Activated gamma-delta T cell (primary cell): ENCODE results near the gene ZNF484.
"Not testable (repeated sequence)": the region's sequence is repeated elsewhere in the genome, so short reads cannot be mapped to it uniquely, and the experiment has no call there.

Experiments used
- DNase-seq: peaks from one replicate; lab custom pipeline; 2025; lab: John Stamatoyannopoulos, UW

Gene ZNF484

GRCh38 chr9:92860867-92861266 is 17.0 kb downstream of the ZNF484 start:
- DNase-seq = no peak

- no peak for DNase-seq
Observed at GRCh38 chr9:92857236-92857635, 20.6 kb downstream of the ZNF484 start.

- DNase-seq = no peak
Observed at GRCh38 chr9:92853716-92854115, 24.1 kb downstream of the ZNF484 start.

GRCh38 chr9:92850898-92851297 is 26.9 kb downstream of the ZNF484 start:
- DNase-seq = no peak

- not testable (repeated sequence) for DNase-seq
Observed at GRCh38 chr9:92848740-92849139, 29.1 kb downstream of the ZNF484 start.

- no peak for DNase-seq
Observed at GRCh38 chr9:92846662-92847145, 31.1 kb downstream of the ZNF484 start.

- not testable (repeated sequence) for DNase-seq
Observed at GRCh38 chr9:92838411-92838810, 39.4 kb downstream of the ZNF484 start.

GRCh38 chr9:92837191-92837590 is 40.6 kb downstream of the ZNF484 start:
- no peak for DNase-seq

- DNase-seq = no peak
Observed at GRCh38 chr9:92829420-92829819, 48.4 kb downstream of the ZNF484 start.

GRCh38 chr9:92825065-92825464 is 52.8 kb downstream of the ZNF484 start:
- DNase-seq = not testable (repeated sequence)

GRCh38 chr9:92820964-92821363 is 56.9 kb downstream of the ZNF484 start:
- no peak for DNase-seq

- DNase-seq = not testable (repeated sequence)
Observed at GRCh38 chr9:92819898-92820297, 57.9 kb downstream of the ZNF484 start.

GRCh38 chr9:92809629-92810326 is 68.1 kb downstream of the ZNF484 start:
- DNase-seq = not testable (repeated sequence)

- peak; percentile 26 for DNase-seq
Observed at GRCh38 chr9:92808726-92809451, 68.9 kb downstream of the ZNF484 start.

- no peak for DNase-seq
Observed at GRCh38 chr9:92807757-92808725, 69.8 kb downstream of the ZNF484 start.

- DNase-seq = no peak
Observed at GRCh38 chr9:92807031-92807756, 70.6 kb downstream of the ZNF484 start.

- DNase-seq = no peak
Observed at GRCh38 chr9:92804727-92805126, 73.1 kb downstream of the ZNF484 start.

- DNase-seq = no peak
Observed at GRCh38 chr9:92798358-92798757, 79.5 kb downstream of the ZNF484 start.

GRCh38 chr9:92796337-92796804 is 81.5 kb downstream of the ZNF484 start:
- DNase-seq = not testable (repeated sequence)

- DNase-seq = no peak
Observed at GRCh38 chr9:92795598-92796336, 82.1 kb downstream of the ZNF484 start.
